HG02571 (cell line): ENCODE measurements around the gene SYNE2.

Experiments
- ATAC-seq: cut with Tn5 transposase; IDR thresholded peaks from one replicate; pipeline ENCODE4 v1.9.1; 2021; ENCODE audit warnings: mild to moderate bottlenecking, moderate library complexity; ENCODE audit not compliant: unreplicated experiment

The SYNE2 gene

DNA sequence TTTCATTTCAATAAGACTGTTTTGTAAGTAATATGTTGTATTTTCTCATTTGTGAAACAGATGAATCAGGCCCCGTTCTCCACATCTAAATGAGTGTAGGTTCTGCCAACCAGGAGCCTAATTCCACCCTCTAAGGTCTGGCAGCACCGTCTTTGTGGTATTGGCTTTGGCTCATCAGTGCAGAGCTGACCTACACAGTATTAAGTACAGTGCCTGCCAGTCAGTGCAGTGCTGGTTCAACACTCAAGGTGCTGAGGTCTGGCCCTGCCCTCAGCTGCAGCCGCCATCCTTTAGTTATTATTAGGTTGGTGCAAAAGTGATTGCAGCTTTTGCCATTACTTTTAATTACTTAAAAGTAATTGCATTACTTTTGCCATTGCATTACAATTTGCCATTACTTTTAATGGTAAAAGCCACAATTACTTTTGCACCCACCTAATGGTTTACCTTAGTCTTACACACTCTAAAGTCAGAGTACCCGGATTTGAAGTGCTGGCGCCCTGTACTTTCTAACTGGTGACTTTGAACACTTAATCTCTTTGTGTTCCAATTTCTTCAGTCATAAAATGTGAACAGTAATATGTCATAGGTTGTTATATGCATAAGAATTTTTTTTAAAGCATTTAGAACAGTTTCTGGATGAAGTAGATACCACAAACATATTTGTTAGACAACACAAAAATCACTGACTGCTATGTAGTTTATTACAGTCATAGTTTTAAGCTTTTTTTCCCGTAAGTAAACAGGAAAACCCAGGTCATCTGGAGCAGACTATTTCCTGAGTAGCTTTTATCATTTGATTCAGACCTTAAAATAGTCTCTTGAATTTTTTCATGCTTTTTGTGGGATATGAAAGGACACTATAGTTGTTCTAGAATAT lies 99.5 kb downstream of the SYNE2 start:
- no peak for ATAC-seq

DNA sequence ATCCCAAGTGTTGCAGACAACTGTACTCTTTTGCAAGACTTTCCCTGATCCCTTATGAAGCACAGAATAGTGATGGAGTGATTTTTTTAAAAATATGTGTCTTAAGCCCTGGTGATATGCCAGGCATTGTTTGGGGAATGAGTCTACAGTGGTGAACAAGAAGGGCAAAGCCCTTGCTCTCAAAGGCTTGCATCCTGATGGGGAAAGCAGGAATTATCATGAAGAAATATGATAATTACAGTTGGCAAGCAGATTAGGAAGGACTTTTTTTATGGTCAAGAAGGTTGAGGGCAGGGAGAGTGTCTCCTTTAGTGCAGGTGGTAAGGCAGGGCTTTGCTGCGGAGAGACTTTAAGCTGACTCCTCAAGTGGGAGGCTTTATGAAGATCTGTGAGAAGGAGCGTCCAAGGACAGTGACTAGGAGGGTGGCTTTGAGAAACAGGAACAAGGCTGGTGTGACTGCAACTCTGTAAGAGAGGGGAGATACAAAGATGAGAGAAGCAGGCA lies 100.2 kb downstream of the SYNE2 start:
- ATAC-seq = no peak

DNA sequence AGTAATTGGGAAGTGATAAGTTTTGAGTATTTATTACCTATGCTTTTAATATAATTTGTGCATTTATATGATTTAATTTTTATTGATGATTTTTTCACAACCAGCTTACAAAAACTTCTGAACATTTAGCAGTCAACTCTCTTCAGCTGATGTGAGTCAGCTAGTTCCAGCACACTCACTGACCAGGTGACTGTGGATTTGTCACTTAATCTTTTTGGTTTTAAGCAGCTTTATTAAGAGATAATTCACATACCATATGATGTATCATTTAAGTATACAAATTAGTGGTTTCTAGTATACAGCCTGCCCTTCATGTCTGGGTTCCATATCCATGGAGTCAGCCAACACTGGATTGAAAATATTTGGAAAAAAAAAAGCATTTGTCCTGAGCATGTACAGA lies 103.5 kb downstream of the SYNE2 start:
- ATAC-seq = no peak

DNA sequence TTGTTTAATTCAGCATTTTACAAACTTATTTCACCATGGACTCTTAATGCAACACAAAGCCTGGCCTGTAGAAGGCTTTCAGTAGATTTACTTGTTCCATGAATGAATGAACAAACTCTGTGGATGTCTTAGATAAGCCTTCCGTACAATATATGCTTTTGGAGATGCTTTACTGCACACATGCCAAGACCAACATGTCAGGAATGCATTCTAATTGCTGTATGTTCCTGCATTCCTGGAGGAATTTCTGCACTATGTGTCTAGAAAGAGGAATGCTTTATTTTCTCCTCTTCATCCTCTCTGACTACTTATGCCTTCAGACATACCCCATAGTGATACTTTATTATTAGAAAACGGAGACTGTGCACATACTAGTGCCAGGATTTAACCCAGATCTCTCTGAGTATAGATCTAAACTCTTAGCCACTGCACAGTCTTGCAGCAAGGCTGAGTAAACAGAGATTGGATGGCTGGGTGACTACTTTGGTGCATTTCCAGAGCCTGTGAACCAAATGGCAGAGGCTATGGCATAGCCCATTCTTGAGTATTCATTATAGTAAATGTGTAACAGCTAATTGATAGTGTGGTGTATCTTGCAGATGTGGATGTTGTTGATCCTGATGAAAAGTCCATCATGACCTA lies 108.2 kb downstream of the SYNE2 start:
- ATAC-seq = no peak

DNA sequence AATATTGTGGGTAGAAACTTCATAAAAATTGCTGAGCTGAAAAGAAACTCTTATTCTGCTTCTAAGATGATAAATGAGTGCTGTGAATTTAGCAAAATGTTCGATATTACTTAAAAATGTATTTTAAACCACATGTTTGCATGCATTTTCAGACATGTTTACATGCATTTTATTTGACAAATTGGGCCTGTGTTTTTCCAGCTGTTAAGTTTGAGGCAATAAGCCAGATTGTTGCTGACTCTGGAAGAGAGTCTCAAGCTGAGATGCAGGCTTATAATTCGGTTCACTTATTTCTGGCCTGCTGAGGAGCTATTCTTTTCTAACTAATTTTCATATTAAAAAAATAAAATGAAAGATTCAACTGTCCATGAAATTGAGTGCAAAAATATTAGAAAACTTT lies 110.1 kb downstream of the SYNE2 start:
- no peak for ATAC-seq

DNA sequence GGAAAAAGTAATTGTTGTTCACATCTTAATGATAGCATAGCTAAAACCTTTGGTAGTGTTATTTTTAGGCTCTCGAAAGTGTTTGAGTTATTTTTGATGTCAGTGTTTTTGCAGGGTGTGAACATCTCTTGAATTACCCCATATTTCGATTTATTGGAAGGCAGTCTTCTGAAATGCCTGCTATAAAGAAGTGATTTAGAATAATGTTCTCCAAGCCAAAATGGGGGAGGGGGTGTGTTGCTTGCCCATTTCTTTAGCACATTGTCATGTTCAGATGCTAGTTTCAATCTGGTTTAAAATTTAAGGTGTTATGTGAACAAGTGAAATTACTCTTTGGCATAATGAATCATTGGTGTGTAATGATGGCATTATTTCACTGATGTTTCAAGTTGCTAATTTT lies 110.6 kb downstream of the SYNE2 start:
- no peak for ATAC-seq

DNA sequence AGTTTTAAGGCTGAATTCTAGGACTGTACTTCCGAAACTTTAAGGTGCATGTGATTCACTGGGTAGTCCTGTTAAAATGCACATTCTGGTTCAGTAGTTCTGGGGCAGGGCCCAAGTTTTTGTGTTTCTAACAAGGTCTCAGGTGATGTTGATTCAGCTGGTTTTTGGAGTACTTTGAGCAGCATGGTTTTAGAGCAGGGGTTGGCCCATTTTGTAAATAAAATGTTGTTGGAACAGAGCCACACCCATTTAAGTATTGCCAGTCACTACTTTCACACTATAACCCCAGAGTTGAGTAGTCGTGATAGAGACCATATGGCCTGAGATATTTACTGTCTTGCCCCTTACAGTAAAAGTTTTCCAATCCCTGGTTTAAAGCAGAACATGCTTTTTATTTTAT lies 111.3 kb downstream of the SYNE2 start:
- ATAC-seq = no peak

DNA sequence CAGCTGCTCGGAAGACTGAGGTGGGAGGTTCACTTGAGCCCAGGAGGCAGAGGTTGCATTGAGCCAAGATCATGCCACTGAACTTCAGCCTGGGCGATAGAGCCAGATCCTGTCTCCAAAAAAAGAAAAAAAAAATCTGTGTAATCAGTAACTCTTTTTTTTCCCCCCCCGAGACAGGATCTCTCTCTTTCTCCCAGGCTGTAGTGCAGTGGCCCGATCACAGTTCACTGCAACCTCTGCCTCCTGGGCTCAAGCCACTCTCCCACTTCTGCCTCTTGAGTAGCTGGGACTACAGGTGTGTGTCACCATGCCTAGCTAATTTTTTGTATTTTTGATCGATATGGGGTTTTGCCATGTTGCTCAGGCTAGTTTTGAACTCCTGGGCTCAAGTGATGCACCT lies 113.6 kb downstream of the SYNE2 start:
- no peak for ATAC-seq

DNA sequence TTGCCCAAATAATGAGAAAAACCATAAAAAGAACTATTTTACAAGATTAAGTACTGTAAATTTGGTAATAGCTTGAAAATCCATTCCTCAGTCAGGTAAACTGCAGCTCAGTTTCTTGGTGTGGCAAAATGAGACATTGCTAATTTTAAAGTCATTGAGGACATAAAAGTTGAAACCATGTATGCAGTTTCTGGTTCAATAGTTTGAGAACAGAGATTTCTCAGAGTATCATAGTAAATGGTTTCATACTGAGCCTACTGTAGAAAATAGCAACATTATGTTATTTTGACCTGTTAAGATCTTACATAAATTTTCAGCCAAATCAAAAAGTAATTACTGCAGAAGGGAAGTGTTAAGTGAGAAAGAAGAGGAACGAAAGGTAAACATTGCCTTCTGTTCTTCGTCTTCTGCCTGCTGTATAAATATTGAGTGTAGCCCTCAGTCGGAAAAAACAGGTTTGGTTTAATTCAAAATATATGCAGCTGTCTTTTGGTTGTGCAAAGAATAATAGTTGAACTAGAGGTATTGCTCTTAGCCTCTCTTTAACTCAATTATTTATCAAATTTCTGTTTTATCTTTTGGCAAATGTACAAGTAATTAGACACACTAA lies 119.6 kb downstream of the SYNE2 start:
- ATAC-seq = no peak

DNA sequence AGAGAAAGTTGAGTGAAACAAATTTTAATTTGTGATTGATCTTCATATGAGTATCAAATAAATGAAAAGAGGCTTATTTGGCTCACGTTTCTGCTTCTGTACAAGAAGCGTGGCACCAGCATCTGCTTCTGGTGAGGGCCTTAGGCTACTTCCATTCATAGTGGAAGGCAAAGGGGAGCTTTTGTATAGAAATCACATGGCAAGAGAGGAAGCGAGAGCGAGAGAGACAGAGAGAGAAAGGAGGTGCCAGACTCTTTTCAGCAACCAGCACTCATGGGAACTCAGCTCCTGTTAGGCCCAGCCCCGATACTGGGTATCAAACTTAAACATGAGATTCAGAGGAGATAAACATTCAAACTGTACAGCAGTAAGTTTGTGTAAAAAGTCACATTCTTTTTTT lies 121.4 kb downstream of the SYNE2 start:
- ATAC-seq = no peak

DNA sequence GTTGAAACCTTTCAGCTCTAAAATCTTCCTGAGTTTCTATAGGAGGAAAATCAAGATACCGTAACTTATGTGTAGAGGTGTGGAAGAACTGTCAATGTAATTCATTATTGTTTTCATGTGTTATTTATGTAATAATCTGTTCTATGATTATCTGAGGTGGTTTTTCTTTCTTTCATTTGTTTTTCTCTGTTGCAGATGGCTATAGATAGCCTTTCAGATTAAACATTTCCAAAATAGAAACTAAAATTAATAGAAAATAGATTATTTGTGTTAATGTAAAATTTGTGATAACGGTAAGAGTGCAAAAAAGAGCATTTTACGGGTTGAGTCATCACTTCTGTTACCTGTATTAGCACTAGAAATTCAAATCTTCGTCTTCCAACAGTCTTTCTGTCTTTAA lies 128.8 kb downstream of the SYNE2 start:
- ATAC-seq = no peak

DNA sequence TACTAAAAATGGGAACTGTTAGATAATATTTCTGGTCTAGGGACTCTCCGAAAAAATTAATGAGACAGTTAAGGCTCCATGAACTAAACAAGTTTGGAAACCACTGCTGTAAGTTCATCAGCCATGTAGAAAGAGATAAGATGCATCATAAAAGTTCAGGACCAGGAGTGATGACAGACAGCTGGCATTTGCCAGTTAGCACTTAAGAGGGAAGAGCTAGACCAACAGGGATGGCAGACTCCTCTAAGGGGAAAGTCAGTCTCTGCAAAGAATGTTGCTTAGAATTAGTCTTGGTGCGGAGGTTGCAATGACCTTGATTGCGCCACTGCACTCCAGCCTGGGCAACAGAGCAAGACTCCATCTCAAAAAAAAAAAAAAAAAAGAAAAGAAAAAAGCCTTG lies 129.4 kb downstream of the SYNE2 start:
- no peak for ATAC-seq

DNA sequence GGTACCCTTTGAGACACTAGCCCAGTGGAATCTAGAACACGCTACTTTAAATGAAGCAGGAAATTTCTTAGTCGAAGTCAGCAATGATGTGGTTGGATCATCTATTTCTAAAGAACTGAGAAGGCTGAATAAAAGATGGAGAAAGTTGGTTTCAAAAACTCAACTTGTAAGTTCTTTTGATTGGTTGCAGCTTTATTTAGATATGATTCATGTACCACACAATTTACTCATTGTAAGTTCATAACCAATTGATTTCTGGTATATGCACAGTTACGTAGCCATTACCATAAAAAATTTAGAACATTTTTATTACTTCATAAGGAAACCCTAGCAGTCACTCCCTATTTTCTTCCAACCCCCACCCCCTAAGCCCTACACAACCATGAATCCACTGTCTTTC lies 129.8 kb downstream of the SYNE2 start:
- ATAC-seq = no peak

DNA sequence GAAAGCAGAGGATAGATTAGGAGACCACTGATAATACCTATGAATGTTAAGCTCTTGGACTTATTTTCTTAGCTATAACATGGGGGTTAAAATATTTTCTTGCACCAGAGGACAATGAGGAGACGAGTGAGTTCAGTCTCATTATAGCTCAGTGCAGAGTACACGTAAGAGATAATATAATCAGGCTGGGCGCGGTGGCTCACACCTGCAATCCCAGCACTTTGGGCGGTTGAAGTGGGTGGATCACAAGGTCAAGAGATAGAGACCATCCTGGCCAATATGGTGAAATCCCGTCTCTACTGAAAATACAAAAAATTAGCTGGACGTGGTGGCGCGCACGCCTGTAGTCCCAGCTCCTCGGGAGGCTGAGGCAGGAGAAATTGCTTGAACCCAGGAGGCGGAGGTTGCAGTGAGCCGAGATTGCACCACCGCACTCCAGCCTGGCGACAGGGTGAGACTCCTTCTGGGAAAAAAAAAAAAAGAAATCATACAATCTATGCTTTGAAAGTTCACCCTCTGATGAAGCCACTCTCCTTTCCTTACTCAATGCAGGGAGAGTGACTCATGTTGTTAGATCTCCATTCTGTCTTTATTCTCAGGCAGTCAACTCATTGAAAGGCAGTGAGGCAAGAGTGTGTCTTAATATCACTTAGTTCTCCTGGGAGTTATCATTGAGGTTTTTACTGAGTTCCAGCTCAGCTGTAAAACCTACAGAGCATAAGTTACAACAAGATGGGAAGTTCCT lies 134.2 kb downstream of the SYNE2 start:
- no peak for ATAC-seq

DNA sequence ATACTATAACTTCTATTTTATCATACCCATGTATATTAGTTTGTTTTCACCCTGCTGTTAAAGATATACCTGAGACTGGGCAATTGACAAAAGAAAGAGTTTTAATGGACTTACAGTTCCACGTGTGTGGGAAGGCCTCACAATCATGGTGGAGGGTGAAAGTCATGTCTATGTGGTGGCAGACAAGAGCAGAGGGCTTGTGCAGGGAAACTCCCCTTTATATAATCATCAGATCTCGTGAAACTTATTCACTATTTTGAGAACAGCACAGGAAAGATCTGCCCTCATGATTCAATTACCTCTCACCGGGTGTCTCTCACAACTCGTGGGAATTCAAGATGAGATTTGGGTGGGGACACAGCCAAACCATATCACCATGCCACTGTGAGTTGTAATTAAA lies 135.8 kb downstream of the SYNE2 start:
- no peak for ATAC-seq

DNA sequence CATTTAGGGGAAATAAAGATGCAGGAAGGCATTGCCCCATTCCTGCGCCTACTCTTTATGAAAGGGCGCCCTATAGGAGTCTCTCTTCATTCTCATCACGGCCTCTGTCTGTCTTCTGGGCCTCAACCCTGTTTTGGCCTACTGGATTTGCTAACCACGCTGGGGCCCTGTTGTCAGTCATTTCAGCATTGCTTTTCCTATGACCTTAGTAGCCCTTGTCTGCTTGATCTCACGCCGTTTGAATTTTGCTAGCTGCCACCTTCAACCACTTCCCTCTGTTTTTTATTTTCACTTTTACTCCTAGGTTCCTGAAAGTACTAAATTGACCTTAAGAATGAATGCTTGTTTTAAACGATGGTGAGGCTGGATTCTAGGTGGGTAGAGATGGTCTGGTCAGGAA lies 139.0 kb downstream of the SYNE2 start:
- no peak for ATAC-seq

DNA sequence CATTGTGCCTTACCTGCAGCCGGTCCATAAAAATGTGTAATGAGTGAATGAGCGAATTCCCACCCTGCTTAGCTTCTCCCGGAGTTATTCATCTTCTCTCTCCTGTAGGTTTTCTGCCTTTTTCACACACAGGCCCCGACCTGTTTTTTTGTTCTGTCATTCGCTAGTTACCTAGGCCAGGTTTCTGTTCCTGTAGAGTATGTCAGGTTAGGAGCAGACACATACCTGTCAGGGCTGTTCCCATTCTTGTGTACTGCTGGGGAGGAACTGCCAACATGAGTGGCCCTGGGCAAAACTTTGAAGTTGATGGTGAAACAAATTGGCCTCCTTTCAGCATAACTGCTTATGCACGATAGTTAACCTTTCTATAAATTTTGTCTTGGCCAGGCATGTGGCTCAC lies 140.1 kb downstream of the SYNE2 start:
- ATAC-seq = no peak

DNA sequence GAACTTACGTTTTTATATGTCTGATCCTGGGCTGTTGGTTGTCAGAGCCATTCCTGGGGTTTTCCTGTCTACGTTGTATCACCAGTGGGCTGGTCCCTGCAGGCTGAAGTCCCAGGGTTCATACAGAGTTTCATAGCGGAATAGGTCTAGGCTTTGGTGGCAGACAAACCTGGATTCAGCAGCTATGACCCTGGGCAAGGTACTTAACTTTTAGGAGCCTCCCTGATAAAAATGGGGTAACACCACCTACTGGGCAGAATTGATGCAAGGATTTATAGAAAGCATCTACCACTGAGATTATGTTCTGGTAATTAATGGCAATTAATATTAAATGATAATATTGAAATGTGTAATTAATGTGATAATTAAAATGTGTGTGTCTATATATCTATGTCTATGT lies 141.2 kb downstream of the SYNE2 start:
- ATAC-seq = no peak

DNA sequence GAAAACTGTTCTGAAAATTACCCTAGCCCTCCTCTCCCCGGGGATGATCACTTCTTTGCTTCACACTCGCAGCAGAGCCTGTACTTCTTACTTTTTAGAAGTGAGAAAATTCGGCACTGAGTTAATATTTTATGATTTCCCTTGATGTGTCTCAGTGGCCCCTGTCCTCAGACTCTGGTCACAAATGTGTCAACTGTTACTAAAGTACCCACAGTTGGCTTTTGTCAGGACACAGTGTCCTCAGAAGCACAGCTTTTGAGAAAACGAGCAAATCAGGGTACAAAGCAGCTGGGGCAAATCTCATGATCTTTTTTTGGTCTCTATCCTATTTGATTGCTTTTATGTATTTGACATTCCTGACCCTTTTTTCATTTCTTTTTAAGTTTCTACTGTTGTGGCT lies 142.5 kb downstream of the SYNE2 start:
- no peak for ATAC-seq

DNA sequence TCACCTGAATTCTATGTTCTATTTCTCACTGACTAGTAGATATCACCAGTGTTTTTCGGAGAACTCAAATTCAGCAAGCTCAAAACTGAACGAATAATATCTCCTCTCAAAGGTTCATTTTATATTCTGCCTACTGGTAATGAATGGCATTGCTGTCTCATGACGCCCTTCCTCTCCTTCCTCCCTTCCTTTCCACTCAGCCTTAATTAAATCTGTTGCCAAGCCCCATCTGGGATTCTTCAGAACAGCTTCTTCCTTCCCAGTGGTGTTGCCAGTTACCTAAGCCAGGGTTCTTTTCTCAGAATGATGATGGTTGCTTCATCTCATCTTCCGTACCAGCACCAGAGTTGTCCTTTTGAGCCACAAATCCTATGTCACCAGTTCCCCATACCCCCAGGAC lies 143.2 kb downstream of the SYNE2 start:
- no peak for ATAC-seq

DNA sequence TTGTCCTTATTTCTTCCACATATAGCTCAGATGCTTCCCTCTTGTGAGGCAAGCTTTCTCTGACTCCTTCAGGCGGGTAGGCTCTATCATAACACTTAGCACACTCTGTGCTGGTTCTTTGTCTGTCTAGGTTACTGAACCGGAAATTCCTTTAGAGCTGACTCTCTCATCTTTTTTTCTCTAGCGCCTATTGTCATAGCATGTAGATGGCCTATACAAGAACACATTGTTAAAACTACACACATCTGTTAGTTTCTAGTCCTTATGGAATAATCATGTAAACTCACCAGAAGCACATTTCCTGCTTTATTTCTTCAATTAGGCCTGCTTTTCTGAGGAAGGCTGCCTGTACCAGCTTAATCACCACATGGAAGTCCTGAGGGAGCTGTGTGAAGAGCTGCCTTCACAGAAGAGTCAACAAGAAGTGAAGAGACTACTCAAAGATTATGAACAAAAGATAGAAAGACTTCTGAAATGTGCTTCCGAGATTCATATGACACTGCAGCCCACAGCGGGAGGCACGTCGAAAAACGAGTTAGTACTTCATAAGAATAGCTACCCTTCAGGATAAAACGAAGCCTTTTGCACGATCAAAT lies 143.9 kb downstream of the SYNE2 start:
- no peak for ATAC-seq
